DND-41 (cell line): Measurements from ENCODE around the gene MYH13.

ENCODE experiments used
- CTCF ChIP-seq: IDR thresholded peaks from 2 replicates; pipeline ENCODE4 v1.5.1; 2012; ENCODE audit warnings: borderline replicate concordance, low read length, moderate library complexity, mild to moderate bottlenecking; ENCODE audit not compliant: poor library complexity, severe bottlenecking; ENCODE audit errors: extremely low read depth
- EZH2 ChIP-seq: IDR thresholded peaks from 3 replicates; pipeline ENCODE4 v1.6.1; 2012; ENCODE audit warnings: borderline replicate concordance, low read depth, mild to moderate bottlenecking, moderate library complexity, low read length, inconsistent platforms; ENCODE audit not compliant: severe bottlenecking

GRCh38 chr17:10354651-10355050, 18.2 kb downstream of the MYH13 start:
- no peak for TF ChIP-seq CTCF
- TF ChIP-seq EZH2: no peak
